GM03348 (cell line): ENCODE data around the gene CCDC9.
A peak's percentile ranks its signal among the peaks of the same experiment; 100 is the strongest.
"Not testable (repeated sequence)": the region's sequence is repeated elsewhere in the genome, so short reads cannot be mapped to it uniquely, and the experiment has no call there.

Experiments used
- DNase-seq: peaks from one replicate; pipeline ENCODE4 v3.0.0; 2012; ENCODE audit warnings: low spot score

The CCDC9 gene

GRCh38 chr19:47300867-47301266 is 44.5 kb downstream of the CCDC9 start:
- not testable (repeated sequence) for DNase-seq

GRCh38 chr19:47302249-47302648 is 45.9 kb downstream of the CCDC9 start:
- DNase-seq, result no peak

- no peak for DNase-seq
Measured at GRCh38 chr19:47303966-47304365, 47.6 kb downstream of the CCDC9 start.

- peak; percentile 91 for DNase-seq
Measured at GRCh38 chr19:47305309-47305751, 49.0 kb downstream of the CCDC9 start.

- no peak for DNase-seq
Measured at GRCh38 chr19:47306303-47306702, 50.0 kb downstream of the CCDC9 start.

GRCh38 chr19:47309038-47309437 is 52.7 kb downstream of the CCDC9 start:
- DNase-seq, result peak; percentile 62

- DNase-seq, result no peak
Measured at GRCh38 chr19:47309608-47310007, 53.3 kb downstream of the CCDC9 start, which contains the start of gene C5AR1. Gene C5AR1, plus strand, starts transcription at chr19:47309861. Its CDS starts 35 bp downstream, at chr19:47309896.

- DNase-seq, result no peak
Measured at GRCh38 chr19:47310323-47310722, 54.0 kb downstream of the CCDC9 start.

GRCh38 chr19:47310819-47311218 is 54.5 kb downstream of the CCDC9 start:
- peak; percentile 34 for DNase-seq

GRCh38 chr19:47312366-47313006 is 56.2 kb downstream of the CCDC9 start:
- no peak for DNase-seq

- no peak for DNase-seq
Measured at GRCh38 chr19:47313754-47314295, 57.5 kb downstream of the CCDC9 start.

- DNase-seq, result peak; percentile 92
Measured at GRCh38 chr19:47315125-47315821, 58.9 kb downstream of the CCDC9 start.

GRCh38 chr19:47316513-47316912 is 60.2 kb downstream of the CCDC9 start:
- no peak for DNase-seq

GRCh38 chr19:47319923-47320871 is 63.9 kb downstream of the CCDC9 start:
- DNase-seq, result no peak
